Fibroblast of skin of back (primary cell): ENCODE results near the gene TAOK2. TPM values are rescaled to one million over a fixed set of nuclear protein-coding genes. Genes with fewer than 3 reads are reported as not detected.
A peak's percentile ranks its signal among the peaks of the same experiment; 100 is the strongest.
"Not testable (repeated sequence)": the region's sequence is repeated elsewhere in the genome, so short reads cannot be mapped to it uniquely, and the experiment has no call there.

Source experiments
- DNase-seq: peaks from one replicate; pipeline ENCODE4 v3.0.0-alpha.2; 2013
- polyA plus RNA-seq, 2 experiments: library from polyadenylated mRNA; unstranded; fragments of 120-200 nt; gene quantifications; one replicate each; pipeline ENCODE4 v1.2.1, GENCODE V29; 2013; ENCODE audit not compliant: insufficient read length in 2 of 2

Gene TAOK2
- polyA plus RNA-seq (2013, experiment 1 of 2; ENCODE audit: insufficient read length): 39.7 TPM
- 29.2 TPM for polyA plus RNA-seq (2013, experiment 2 of 2; ENCODE audit: insufficient read length)

DNA sequence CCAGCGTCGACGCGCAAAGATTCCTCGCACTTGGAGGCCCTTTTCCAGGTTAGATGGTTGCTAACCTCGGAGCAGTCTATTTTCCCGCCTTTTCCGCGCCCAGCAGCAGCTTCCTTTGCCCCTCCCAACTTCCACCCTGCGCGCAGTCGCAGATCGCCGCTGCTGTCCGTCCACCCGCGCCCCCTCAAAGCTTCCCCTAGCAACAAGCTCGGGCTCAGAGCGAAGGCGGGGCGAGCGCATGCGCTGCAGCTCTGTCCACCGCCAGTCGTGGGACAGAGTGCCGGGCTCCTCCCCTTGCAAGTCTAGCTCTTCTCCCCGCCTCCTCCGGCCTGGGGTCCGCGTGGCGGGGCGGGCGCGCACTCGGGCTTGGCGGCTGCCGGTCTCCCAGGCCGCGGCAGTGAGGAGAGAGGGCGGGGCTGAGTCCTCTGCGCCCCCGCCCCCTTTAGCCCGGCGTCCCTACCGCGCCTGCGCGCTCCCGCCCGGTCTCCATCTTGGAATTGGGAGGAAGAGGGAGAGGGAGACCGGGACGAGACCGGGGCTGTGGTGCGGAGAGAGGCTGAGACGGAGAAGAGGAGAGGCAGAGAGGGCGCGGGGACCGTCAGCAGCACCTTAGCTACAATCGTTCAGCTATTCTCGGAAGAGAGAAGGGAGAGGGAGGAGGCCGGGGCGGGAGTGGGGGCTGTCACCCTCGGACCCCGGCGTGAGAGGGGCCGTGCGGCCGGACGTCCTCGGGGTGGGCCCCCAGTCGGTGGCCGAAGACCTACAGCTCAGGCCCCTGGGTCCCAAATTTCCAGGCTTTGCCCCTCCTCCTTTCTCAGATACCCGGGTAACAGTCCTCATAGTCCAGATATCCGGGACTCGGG is at the start of gene TAOK2:
TAOK2 (plus strand) TSS at position 485 of the 863 bp plus-strand sequence. CDS start 3,905 bp downstream, outside the sequence.
- DNase-seq: peak; percentile 99

DNA sequence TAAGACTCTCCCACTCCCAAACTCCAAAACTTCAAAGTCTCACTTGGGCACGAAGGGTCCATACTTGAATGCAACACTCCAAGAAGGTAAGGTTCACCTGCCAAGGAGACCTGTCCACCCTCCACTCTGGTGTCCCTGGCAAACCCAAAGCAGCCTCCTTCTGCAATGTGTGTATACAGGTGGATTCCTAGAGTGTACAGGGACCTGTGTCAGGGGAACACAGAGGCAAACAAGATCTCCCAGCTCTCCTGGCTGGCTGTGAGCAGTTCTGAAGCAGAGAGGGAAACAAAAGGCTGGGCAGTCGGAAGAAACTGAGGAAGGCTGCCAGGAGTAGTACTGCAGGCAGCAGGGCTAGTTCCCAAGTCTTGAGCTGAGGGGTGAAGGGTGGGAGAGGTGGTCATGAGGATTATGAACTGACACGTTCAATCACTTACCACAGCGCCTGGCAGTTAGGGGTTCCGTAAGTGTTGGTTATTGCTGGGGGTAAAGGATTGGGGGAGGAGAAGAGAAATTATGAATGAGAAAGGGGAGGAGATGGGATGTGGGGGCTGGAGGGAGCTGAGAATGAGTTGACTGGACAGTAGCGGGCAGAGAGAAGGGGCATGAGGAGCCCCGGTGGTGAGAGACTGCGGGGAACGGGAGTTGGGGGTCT is 48.4 kb upstream of the TAOK2 start:
- no peak for DNase-seq

DNA sequence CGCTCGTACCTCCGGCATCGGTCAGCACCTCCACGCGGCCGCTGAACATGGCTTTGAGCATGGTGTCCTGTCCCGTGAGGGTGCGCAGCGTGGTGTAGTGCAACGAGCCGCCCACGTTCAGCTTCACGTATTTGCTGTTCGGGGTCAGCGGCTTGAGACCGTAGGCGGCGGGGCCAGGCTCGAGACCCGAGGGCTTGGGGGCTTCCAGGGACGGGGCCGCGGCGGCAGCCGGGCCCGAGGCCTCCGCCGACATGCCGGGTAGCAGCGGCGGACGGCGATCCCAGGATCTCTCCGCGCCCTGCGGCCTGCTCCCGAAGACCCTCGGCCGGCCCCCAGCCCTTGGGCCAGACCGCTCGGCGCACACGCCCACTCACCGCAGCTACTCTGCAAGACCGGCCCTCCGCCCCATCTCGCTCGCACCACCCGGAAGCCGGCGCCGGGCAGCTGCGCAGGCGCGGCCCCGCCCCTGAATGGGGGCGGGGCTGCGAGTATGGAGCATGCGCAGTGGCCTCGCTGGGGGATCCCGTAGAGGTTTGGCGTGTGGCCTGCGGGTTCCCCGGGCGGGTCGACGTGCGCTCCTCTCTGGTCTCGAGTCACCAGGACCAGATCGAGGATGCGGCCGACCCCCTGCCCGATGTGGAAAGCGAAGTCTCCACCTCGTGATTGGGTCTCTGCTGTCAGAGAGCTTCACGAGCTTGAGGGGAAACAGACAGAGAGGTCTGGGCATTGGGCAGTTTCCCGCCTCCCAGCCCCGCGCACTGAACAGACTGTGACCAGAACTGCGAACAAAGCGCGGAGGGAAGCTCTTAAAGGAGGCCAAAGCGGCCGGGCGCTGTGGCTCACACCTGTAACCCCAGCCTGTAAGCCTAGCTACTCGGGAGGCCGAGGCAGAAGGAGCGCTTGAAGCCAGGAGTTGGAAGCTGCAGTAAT is 47.6 kb upstream of the TAOK2 start, which contains the start of gene KCTD13:
KCTD13 (minus strand) TSS at position 446 of the 930 bp plus-strand sequence; CDS start at position 253, 193 bp downstream.
- DNase-seq: peak; percentile 80

DNA sequence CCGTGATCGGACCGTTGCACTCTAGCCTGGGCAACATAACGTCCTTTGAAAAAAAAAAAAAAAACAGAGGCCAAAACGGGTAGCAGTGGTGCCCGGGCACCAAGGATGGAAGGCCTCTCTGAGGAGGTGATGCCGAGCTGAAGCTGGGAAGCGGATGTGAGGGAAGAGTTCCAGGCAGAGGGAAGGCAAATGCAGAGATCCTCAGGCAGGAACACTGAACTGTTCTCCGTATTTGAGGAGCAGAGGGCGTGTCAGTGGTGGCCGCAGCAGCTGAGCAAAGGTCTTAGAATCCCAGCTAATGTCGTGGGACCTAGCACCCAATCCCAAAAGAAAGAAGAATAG is 47.0 kb upstream of the TAOK2 start:
- peak; percentile 48 for DNase-seq

DNA sequence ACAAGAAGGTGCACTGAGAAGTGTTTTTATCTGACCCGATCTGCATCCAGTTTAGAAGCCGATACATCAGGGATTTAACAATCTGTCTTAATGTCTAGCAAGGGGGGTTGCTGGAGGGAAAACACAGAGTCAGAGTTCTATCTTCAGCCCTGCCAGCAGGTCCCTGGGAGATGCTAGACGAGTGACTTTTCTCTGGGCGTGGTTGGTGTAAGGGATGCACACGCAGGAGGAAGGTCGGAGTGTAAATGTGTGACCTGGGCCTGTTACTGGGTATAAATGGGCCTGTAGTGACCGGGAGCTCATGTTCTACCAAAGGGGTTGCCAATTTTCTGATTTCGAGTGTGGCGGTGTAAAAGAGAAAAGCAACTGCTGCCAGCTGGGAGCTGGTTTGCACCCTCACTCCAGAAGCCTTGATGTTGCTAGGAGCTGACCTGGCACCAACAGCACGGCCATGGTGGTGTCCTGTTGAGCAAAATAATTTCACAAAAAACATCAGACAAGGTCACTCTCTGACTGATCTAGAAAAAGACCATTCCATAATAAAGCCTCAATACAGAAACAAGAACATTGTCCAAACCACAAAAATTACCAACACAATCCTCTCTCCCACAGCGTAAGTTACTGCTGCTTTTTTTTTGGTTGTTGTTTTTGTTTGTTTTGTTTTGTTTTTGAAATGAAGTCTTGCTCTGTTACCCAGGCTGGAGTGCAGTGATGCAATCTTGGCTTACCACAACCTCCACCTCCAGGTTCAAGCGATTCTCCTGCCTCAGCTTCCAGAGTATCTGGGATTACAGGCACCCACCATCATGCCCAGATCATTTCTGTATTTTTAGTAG is 46.4 kb upstream of the TAOK2 start:
- DNase-seq: no peak

DNA sequence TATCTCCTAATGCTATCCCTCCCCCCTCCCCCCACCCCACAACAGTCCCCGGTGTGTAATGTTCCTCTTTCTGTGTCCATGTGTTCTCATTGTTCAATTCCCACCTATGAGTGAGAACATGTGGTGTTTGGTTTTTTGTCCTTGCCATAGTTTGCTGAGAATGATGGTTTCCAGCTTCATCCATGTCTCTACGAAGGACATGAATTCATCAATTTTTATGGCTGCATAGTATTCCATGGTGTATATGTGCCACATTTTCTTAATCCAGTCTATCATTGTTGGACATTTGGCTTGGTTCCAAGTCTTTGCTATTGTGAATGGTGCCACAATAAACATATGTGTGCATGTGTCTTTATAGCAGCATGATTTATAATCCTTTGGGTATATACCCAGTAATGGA is 41.9 kb upstream of the TAOK2 start:
- not testable (repeated sequence) for DNase-seq

DNA sequence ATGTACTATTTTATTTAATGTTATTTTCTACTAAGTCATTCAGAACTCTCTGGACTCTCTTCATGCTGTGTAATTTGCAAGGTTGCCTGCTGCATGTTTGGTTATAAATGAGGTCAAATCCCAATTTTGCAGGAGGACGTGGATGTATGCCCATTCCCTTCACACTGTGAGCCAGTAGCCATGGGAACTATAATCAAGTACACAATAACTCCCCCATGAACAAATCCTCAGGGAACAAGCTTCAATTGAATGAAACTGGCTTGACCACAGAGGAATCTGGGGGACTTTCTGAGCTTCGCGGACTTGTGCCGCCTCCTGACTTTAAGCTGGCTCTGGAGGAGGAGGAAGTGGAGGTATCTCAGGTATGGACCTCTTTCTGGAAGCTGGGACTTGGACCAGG is 33.0 kb upstream of the TAOK2 start:
- DNase-seq: no peak

DNA sequence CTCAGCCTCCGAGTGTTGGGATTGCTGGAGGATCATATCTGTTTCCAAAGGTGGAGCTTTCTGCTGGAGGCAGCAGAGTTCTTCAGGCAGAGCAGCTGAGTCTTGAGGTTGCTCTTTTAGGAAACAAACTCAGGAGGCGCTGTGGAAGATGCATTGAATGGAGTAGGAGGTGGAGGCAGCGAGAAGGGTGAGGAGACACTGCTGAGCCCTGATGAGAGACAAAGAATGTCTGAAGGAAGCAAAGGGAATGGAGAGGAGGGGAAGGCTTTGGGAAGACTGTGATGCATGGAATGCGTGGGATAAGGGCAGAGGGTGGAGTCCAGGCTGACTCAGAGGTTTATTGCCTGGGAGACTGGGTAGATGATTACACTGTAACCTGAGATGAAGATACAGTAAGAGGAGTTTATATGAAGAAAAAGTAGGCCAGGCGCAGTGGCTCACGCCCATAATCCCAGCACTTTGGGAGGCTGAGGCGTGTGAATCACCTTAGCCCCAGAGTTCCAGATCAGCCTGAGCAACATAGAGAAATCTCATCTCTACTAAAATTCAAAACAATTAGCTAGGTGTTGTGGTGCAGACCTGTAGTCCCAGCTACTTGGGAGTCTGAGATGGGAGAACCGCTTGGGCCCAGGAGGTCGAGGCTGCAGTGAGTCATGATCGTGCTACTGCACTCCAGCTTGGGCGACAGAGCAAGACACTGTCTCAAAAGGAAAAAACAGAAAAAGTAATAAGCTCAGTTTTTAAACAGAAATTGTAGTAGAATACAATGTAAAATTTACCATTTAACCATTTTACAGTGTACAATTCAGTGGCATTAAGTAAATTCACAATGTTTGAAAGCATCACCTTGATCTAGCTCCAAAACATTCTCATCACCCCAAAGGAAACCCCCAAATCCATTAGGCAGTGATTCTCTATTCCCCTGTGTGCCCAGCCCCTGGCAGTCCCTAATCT is 29.5 kb upstream of the TAOK2 start:
- DNase-seq: peak; percentile 99

DNA sequence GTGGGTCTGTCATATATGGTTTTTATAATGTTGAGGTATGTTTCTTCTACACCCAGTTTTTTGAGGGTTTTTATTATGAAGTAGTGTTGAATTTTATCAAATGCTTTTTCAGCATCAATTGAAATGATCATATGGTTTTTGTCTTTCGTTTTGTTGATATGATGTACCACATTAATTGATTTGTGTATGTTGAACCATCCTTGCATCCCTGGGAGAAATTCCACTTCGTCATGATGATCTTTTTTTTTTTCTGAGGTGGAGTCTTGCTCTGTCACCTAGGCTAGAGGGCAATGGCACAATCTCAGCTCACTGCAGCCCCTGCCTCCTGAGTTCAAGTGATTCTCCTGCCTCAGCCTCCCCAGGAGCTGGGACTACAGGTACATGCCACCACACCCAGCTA is 25.8 kb upstream of the TAOK2 start:
- no peak for DNase-seq

DNA sequence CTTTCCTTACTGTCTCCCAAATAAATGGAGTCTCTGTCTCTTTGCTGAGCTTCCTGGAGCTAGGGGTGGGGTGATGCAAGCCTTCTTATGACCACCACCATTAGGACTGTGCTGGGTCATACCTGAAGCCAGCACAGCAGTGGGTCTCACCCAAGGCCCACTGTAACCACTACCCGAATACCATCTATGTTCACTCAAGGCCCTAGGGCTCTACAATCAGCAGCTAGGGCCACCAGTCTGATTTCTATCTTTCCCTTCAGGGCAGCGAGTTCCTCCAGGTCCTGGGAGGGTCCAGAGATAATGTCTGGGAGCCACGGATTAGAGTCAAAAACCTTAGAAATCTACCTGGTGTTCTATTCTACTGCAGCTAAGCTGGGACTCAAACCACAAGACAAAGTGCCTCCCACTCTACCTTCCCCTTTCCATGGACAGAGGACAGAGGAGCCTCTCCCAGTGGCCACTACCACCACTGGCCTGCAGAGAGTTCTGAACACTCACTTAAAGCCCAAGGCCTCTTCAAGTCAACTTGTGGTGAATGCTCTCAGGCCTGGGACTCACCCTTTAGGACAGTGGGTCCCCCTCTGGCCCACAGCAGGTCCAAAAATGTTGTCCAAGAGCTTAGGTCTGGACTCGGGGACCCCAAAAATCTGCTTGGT is 22.7 kb upstream of the TAOK2 start:
- no peak for DNase-seq

DNA sequence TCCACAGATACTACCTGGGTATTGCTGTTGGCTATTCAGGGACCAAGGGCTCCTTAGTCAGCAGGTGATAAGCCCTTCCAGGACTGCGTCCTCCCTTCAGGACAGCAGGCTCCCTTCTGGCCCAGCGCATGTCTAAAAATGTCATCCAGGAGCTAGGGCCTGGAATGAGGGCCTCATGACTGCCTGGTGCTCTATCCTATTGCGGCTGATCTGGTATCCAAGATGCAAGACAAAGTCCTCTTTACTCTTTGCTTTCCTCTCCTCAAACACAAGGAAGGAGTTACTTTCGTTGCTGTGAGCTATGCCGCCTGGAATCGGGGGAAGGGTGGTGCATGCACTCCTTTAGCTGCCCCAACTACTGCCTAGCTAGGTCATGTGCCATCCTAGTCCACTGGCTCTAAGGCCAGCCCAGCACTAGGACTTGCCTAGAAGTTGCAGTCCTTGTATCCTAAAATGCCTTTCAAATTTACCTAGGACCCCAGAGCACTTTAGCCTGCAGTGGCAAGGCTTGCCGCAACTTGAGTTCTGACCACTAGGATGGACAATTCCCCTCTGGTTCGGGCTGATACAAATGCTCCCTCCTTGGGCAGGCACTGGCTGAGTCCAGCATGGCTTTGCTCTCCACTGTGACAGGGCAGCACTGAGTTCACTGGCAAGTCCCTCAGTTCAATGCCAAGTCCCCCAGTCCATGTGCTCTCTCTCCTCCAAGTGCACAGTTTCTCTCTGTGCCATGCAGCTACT is 21.9 kb upstream of the TAOK2 start:
- DNase-seq: no peak

DNA sequence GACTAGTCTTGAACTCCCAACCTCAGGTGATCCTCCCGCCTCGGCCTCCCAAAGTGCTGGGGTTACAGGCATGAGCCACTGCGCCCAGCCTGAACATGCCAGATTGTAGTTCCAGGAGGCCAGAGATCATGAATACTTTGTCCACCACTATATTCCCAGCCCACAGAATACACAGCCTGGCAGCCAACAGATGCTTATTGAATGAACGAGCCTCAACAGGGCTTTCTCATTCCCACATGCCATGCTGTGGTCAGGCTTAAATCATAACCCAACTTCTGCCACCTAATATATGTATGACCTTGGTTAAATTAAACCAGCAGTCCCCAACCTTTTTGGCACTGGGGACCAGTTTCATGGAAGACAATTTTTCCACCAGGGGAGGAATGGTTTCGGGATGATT is 14.9 kb upstream of the TAOK2 start:
- DNase-seq: no peak

DNA sequence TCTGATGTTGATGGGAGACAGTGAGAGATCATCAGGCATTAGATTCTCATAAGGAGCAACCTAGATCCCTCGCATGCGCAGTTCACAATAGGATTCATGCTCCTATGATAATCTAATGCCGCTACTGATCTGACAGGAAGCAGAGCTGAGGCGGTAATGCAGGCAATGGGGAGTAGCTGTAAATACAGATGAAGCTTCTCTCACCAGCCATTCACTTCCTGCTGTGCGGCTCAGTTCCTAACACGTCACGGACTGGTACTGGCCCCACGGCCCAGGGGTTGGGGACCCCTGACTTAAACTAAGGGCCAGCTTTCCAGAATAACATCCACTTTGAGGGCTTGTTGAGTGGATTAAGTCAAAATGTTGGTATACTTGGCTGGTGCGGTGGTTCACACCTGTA is 14.4 kb upstream of the TAOK2 start:
- no peak for DNase-seq

DNA sequence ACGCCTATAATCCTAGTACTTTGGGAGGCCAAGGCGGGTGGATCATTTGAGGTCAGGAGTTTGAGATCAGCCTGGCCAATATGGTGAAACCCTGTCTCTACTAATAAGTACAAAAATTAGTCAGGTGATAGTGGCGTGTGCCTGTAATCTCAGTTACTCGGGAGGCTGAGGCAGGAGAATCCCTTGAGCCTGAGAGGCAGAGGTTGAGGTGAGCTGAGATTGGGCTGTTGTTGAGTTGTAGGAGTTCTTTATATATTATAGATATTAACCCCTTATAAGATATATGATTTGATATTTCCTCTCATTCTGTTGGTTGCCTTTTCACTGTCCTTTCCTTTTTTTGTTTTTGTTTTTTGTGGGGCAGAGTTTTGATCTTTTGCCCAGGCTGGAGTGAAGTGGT is 13.8 kb upstream of the TAOK2 start:
- not testable (repeated sequence) for DNase-seq

DNA sequence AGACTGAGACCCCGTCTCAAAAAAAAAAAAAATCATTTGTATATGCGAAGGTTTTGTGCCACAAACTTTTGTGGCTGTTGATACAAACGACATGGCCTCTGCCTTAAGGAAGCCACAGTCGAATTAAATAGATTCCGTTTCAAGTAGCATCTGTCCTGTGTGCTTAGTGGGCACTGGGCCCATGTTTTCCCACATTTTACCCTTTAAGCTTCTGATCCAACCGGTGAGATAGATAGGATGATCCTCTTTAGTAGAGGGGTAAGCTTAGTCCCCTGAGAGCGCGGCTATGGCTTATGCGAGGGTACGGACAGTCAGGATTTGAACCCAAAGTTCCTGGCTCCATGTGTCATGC is 12.6 kb upstream of the TAOK2 start:
- no peak for DNase-seq

DNA sequence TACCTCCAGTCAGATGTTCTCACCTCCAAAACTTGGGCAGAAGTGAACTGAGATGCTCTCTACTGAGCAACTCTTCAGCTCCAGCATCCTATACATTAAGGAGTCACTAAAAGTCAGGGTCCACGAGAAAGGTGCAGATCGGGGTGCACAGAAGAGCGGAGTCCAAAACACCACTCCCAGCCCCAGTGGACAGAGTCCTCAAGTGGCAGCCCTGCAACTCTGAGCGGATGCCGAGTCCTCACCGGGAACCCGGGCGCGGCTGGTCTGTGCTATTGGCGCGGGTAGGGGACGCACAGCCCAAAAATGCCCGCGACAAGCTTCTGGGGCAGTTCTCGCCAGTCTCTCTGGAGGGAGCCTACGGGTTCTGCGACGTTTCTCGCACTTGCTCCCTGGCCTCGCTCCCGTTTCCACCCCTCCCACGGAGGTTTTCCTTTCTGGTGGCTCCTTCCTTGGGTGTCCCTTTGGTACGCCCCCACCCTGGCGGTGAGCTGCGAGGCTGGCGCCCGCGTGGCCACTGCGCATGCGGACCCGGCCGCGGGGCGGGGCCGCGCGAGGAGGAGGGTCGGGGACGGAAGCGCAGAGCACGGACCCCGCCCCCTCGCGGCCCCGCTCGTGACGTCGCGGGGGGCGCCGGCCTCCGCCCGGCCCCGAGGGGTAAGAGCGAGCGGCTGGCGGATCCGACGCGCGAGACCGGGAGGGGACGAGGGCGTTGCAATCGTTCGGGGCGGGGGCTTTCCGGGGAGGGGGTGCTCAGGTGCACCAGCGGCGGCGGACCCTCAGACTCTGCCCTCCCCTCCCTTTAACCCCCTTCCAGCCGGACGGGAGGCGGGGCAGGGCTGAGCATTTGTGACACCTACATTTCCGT is 12.0 kb upstream of the TAOK2 start, which contains the start of gene TMEM219:
TMEM219 (plus strand) TSS at position 601 of the 865 bp plus-strand sequence. CDS start 1,065 bp downstream, outside the sequence.
- peak; percentile 91 for DNase-seq

DNA sequence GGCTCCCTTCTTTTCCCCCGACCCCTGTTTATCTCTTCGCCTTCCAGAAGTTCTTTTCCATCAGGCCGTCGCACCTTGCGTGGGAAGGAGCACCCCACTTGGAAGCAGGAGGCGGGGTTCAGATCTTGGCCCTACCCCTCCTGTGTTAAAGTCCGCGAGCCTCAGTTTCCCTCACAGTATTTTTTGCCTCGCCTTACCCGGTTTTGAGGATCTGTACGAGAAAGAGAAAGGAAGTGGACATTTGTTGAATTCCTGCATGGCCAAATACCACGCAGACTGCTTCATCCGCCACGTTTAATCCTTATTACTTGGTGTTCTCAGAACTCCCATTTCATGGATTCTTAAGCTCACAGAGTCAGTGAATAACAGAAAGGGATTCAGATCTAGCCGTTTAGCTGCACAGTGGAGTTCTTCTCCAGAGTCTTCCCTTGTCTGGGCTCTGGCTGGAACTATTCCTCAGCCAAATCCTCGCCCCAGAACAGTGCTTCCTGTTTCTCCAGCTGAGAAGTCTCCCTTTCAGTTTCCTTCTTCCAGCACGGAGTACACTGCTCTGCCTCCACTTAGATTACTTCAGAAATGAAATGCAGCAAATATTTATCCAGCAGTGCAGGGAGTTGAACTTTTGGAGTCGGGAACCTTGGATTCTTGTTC is 11.2 kb upstream of the TAOK2 start:
- peak; percentile 28 for DNase-seq
